ENCODE results near the gene TEPSIN. TPM values are rescaled to one million over a fixed set of nuclear protein-coding genes. Genes with fewer than 3 reads are reported as not detected.

Gene TEPSIN
- total RNA-seq, 2 experiments from 2014 or later = 25.9 to 31.7 TPM

- no peaks in the 10 kb centered on the region for H3K36me3 Mint-ChIP-seq
- DNase-seq = no peak
- H3K4me3 Mint-ChIP-seq = no peak overlapping the region
- no peaks in the 10 kb centered on the region for H3K27me3 Mint-ChIP-seq
- H3K9me3 Mint-ChIP-seq = no peaks in the 10 kb centered on the region
- no peak overlapping the region for H3K27ac Mint-ChIP-seq
- H3K4me1 Mint-ChIP-seq = no peaks in the 10 kb centered on the region
Measured at GRCh38 chr17:81197409-81197795, 41.5 kb downstream of the TEPSIN start.

DNA sequence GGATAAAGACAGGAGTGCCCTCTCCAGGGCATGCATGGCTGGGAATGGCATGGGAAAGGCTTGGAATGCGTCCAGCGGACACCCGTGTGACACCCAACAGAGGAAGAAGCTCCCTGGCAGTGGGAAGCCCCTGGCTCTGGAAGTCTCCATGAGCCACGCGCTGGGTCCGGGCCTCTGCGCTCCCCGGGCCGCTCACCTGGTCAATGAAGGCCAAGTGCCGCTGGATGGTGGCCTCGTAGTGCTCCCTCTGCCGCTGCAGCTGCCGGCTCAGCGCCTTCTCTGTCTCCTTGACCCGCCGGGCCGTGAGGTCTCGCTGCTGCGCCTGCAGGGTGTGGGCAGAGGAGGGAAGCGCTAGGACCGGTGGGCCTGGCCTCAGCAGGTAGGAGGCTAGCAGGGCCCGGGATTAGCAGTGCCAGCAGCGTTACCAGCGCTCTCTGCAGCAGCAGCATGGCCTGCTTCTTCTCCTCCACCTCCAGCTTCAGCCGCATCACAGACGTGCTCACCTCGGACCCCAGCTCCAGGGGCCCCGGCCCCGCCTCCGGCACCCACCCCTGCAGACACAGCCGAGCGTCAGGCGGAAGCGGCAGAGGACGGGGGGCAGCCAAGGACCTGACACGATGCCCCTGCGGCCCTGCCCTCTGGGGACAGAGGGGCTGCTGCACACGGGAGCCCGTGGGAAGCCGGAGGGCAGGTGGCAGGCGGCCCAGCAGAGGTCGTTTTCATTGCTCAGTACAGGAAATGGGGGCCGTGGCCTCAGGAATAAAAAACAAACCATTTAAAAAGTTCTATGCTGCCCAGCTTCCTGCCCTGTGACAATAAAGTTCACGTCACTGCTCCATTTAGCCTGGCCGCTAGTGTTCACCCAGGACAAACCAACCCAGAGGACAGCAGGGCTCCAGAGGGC lies 42.1 kb downstream of the TEPSIN start:
- Mint-ChIP-seq H3K27me3 (no peaks in the 10 kb centered on the region), H3K27ac (no peak overlapping the region), H3K9me3 (no peaks in the 10 kb centered on the region), H3K4me3 (no peak overlapping the region), H3K4me1 (no peaks in the 10 kb centered on the region), H3K36me3 (no peaks in the 10 kb centered on the region)
- no peak for DNase-seq

DNA sequence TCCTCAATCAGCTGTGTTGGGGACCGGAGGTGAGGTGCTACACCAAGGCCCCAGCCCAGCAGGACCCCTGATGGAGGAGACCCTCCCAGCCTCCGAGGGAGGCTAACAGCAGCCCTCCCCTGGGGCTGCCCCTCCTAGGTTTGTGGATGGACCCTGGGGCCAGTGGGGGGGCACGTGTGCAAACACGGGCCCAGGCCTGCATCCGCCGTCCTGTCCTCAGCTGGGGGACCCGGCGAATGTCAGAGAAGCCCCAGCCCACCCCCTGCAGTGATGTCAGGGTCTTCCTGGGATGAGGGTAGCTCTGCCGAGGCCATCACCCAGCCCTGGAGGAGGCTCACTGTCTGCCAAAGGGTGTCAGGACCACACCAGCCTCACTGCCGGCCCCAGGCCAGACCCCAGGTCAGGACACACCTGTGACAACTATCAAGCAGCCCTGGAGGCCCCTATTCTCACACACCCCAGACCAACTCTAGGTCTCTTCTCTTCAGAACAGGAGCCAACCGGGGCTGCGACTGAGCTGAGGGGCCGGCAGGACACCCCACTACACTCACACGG lies 42.8 kb downstream of the TEPSIN start:
- H3K4me3 Mint-ChIP-seq = no peak overlapping the region
- no peaks in the 10 kb centered on the region for H3K9me3 Mint-ChIP-seq
- DNase-seq = no peak
- no peaks in the 10 kb centered on the region for H3K4me1 Mint-ChIP-seq
- H3K27ac Mint-ChIP-seq = no peak overlapping the region
- no peaks in the 10 kb centered on the region for H3K36me3 Mint-ChIP-seq
- no peaks in the 10 kb centered on the region for H3K27me3 Mint-ChIP-seq

GRCh38 chr17:81194941-81195901 lies 43.6 kb downstream of the TEPSIN start:
- Mint-ChIP-seq H3K27me3 (no peaks in the 10 kb centered on the region), H3K4me1 (no peaks in the 10 kb centered on the region), H3K4me3 (no peak overlapping the region), H3K36me3 (no peaks in the 10 kb centered on the region), H3K27ac (no peak overlapping the region), H3K9me3 (no peaks in the 10 kb centered on the region)
- DNase-seq = no peak

- no peak overlapping the region for H3K4me3 Mint-ChIP-seq
- no peak for DNase-seq
- no peaks in the 10 kb centered on the region for H3K9me3 Mint-ChIP-seq
- no peaks in the 10 kb centered on the region for H3K4me1 Mint-ChIP-seq
- H3K27ac Mint-ChIP-seq = no peak overlapping the region
- H3K27me3 Mint-ChIP-seq = no peaks in the 10 kb centered on the region
- no peaks in the 10 kb centered on the region for H3K36me3 Mint-ChIP-seq
Measured at GRCh38 chr17:81194225-81194760, 44.6 kb downstream of the TEPSIN start.

- DNase-seq = no peak
- H3K4me3 Mint-ChIP-seq = no peak overlapping the region
- H3K36me3 Mint-ChIP-seq = no peaks in the 10 kb centered on the region
- no peaks in the 10 kb centered on the region for H3K4me1 Mint-ChIP-seq
- no peak overlapping the region for H3K27ac Mint-ChIP-seq
- no peaks in the 10 kb centered on the region for H3K9me3 Mint-ChIP-seq
- no peaks in the 10 kb centered on the region for H3K27me3 Mint-ChIP-seq
Measured at GRCh38 chr17:81193470-81194224, 45.2 kb downstream of the TEPSIN start.

DNA sequence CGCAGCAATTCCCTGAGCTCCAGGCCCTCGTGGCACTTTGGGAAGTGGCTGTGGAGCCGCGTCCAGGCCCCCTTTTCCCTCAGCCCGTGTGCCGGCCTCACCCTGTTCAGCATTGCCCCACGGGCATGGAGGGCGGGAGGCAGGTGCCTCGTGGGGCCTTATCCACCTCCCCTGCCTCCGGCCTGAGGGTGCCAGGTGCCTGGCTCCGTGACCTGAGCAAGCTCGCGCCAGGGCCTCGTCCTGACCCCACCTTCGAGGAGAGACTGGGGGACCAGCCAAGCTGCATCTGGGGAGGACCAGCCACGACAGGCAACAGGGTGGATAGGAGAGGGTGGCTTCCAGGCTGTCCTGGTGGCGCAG lies 45.8 kb downstream of the TEPSIN start:
- no peak overlapping the region for H3K27ac Mint-ChIP-seq
- no peak for DNase-seq
- no peaks in the 10 kb centered on the region for H3K9me3 Mint-ChIP-seq

DNA sequence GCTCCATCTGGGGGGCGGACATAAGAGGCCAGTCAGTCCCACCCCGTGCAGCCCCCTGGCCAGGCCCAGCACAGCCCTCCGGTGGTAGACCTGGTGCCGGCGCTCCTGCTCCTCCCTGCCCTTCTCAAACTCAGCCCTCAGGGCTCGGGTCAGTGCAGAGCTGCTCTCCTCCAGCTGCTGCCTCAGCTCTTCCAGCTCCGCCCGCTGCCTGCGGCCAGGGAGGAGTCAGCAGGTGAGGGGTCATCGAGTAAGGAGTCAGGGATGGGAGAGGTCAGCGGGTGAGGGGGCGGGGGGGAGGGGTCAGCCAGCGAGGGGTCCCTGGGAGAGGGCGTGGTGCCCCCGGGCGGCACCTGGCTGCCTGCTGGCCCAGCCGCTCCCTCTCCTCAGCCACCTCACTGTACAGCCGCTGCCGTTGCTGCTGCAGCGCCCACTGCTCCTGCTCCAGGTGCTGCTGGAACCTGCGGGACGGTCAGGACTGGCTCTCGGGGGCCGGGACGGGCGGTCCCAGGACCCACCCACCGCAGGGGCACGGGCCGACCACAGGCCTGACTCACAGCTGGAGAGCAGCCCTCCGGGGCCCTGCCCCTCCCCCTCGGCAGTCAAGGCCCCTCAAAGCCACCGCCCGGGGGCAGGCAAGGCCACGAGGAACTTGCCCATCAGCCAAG lies 46.3 kb downstream of the TEPSIN start:
- H3K27me3 Mint-ChIP-seq = no peaks in the 10 kb centered on the region

More for the DNA sequence above, 45.8 kb downstream of the TEPSIN start:
- Mint-ChIP-seq H3K4me1 (no peaks in the 10 kb centered on the region), H3K27me3 (no peaks in the 10 kb centered on the region), H3K4me3 (no peak overlapping the region), H3K36me3 (no peaks in the 10 kb centered on the region)

DNA sequence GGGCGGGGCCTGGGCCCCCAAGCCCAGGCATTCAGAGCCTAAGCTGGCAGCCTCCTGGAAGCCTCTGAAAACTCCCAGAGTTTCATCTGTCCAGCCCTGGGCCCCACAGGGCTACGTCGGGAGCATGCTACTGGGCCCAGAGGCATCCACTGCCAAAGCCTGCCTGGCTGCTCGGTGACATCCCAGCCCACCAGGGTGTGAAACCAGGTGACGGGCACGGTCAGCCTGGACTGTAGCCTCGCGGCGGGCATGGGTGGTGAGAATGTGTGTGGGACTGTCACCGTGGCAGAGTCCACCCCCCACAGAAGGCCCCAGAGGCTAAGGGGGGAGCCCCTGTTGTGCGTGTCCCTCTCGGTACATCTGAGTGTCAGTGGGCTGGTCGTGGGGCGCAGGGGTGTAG lies 47.2 kb downstream of the TEPSIN start:
- H3K4me3 Mint-ChIP-seq = no peak overlapping the region
- H3K4me1 Mint-ChIP-seq = no peaks in the 10 kb centered on the region
- H3K36me3 Mint-ChIP-seq = no peaks in the 10 kb centered on the region
- no peaks in the 10 kb centered on the region for H3K27me3 Mint-ChIP-seq
- no peaks in the 10 kb centered on the region for H3K9me3 Mint-ChIP-seq
- DNase-seq = no peak
- no peak overlapping the region for H3K27ac Mint-ChIP-seq

More for the DNA sequence above, 46.3 kb downstream of the TEPSIN start:
- Mint-ChIP-seq H3K9me3 (no peaks in the 10 kb centered on the region), H3K36me3 (no peaks in the 10 kb centered on the region), H3K4me1 (no peaks in the 10 kb centered on the region), H3K4me3 (no peak overlapping the region), H3K27ac (no peak overlapping the region)
- DNase-seq = no peak

DNA sequence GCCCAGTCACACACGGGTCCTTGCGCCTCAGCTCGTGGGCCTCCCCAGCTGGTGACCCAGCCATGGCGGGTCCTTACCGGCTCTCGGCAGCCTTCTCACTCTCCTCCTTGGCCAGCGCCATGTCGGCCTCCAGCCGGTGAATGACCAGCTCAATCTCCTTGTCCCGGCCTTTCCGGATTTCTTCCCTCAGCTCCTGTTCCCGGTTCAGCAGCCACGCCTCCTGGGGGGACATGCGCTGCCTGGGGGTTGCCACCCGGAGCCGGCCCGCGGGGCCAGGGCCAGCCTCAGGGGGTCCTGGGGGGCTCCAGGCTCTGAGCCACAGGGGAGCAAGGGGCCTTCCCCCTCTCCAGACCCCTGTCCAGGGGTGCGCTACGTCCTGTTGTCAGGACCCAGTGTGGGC lies 47.7 kb downstream of the TEPSIN start:
- Mint-ChIP-seq H3K36me3 (no peaks in the 10 kb centered on the region), H3K9me3 (no peaks in the 10 kb centered on the region), H3K4me1 (no peaks in the 10 kb centered on the region), H3K27me3 (no peaks in the 10 kb centered on the region), H3K4me3 (no peak overlapping the region), H3K27ac (no peak overlapping the region)
- no peak for DNase-seq

DNA sequence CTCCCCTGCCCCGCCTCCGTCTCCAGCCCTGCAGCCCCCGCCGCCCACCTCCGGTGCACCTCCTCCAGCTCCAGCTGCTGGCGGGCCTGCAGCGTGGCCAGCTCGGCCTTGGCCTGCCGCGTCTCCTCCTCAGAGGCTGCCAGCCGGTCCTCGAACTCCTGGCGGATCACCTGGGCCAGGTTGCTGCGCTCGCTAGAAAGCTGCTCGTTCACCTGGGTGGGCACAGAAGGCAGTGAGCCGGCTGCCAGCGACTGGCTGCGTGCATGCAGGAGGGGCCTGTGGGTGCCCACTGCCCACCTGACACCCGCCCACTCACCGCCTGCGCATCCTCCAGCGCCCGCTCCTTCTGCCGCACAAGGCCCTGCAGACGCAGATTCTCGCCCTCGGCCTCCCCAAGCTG lies 48.3 kb downstream of the TEPSIN start:
- no peaks in the 10 kb centered on the region for H3K27me3 Mint-ChIP-seq
- no peak overlapping the region for H3K27ac Mint-ChIP-seq
- H3K4me3 Mint-ChIP-seq = no peak overlapping the region
- H3K4me1 Mint-ChIP-seq = no peaks in the 10 kb centered on the region
- no peak for DNase-seq
- no peaks in the 10 kb centered on the region for H3K9me3 Mint-ChIP-seq
- H3K36me3 Mint-ChIP-seq = no peaks in the 10 kb centered on the region

GRCh38 chr17:81189670-81190530 lies 49.0 kb downstream of the TEPSIN start:
- Mint-ChIP-seq H3K4me1 (no peaks in the 10 kb centered on the region), H3K27me3 (no peaks in the 10 kb centered on the region), H3K4me3 (no peak overlapping the region), H3K36me3 (no peaks in the 10 kb centered on the region), H3K9me3 (no peaks in the 10 kb centered on the region), H3K27ac (no peak overlapping the region)
- DNase-seq = no peak

DNA sequence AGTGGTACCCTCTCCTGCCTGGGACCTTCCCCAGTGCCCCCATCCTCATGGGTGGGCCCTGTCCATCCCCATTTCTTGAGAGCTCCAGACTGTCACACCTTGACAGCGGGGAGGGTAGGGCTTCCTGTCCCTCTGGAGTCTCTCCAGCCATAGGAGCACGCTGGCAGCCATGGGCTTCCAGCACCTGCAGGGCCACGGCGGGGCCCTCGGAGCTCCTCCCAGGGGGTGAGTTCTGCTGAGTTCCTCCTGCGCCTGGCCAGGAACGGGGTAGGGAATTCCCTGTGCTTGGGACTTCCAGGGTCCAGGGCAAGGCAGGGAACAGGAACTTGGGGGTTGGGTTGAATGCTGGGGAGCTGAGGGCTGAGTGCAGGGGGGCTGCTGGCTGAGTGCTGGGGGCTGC lies 49.8 kb downstream of the TEPSIN start:
- no peaks in the 10 kb centered on the region for H3K4me1 Mint-ChIP-seq

More for the DNA sequence above, 49.8 kb downstream of the TEPSIN start:
- Mint-ChIP-seq H3K9me3 (no peaks in the 10 kb centered on the region), H3K4me3 (no peak overlapping the region), H3K27me3 (no peaks in the 10 kb centered on the region), H3K27ac (no peak overlapping the region), H3K36me3 (no peaks in the 10 kb centered on the region)
- DNase-seq = no peak
